RWPE2 (cell line): ENCODE measurements around the gene SMS.

Experiments
- ATAC-seq: fragments of 200-7000 bp; cut with Tn5 transposase; 3 replicates; pipeline ENCODE4 v1.9.1; 2021; ENCODE audit warnings: low read depth
- DNase-seq: peaks from one replicate; pipeline ENCODE4 v3.0.0-alpha.2; 2020; ENCODE audit warnings: low spot score
- H3K27ac ChIP-seq: fragments of 450-650 bp; 2 replicates; pipeline ENCODE4 v1.5.1; 2017; ENCODE audit warnings: mild to moderate bottlenecking; ENCODE audit not compliant: poor library complexity, severe bottlenecking
- H3K27me3 ChIP-seq: fragments of 250-450 bp; sonication (Bioruptor Pico); 2 replicates; pipeline ENCODE4 v1.5.1; 2021; ENCODE audit warnings: mild to moderate bottlenecking, moderate library complexity; ENCODE audit not compliant: insufficient read depth, poor library complexity, severe bottlenecking
- H3K36me3 ChIP-seq: fragments of 250-450 bp; sonication (Bioruptor Pico); 2 replicates; pipeline ENCODE4 v1.5.1; 2020; ENCODE audit warnings: low read depth, mild to moderate bottlenecking, moderate library complexity
- H3K4me1 ChIP-seq: fragments of 250-450 bp; sonication (Bioruptor Pico); 2 replicates; pipeline ENCODE4 v1.5.1; 2021; ENCODE audit warnings: mild to moderate bottlenecking, moderate library complexity; ENCODE audit not compliant: insufficient read depth, poor library complexity, severe bottlenecking
- H3K4me3 ChIP-seq: fragments of 250-450 bp; sonication (Bioruptor Pico); 2 replicates; pipeline ENCODE4 v1.5.1; 2021; ENCODE audit warnings: mild to moderate bottlenecking, moderate library complexity; ENCODE audit not compliant: severe bottlenecking
- H3K9me3 ChIP-seq: fragments of 250-450 bp; sonication (Bioruptor Pico); 2 replicates; pipeline ENCODE4 v1.5.1; 2021; ENCODE audit warnings: mild to moderate bottlenecking, moderate library complexity; ENCODE audit not compliant: severe bottlenecking
- TF ChIP-seq, protein P1 (sequence below): fragments of 450-650 bp; IDR thresholded peaks from one replicate; pipeline ENCODE4 v1.5.1; 2017; ENCODE audit warnings: mild to moderate bottlenecking, moderate library complexity; ENCODE audit not compliant: poor library complexity, severe bottlenecking

The SMS gene

DNA sequence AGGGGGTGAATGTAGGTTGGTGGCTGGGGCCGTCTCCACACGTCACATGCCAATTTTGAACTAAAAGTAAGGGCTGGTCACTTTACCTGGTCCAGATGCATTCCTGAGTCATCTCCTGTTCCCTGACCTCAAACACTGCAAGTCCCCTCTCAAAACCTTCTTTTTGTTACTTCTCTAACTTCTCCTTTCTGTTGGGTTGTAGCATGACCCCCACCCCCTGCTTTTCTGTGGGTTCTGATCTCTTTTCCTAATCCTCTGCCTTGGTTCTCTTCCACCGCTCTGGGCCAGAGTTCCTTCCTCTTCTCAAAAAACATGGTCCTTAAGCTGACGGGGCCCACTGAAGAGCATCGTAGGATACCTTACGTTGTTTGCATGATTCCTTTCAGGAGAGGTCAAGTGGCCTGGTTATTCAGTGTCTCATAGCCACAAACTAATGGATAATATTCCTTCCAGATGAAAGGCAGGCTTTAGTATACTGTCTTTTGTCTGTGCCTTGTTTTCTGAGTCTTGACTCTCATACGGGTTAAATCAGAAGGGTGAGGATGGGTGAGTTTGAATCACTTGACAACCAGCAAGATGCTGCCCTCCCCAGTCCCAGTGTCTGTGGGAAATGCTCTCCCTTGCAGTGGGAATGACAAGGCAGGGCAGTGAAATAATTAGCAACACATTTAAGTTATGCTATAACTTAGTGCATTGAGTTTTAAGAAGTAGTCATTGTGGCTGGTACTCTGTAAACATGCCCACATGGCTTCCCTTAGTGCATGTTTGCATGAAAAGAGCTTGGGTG lies 15.1 kb downstream of the SMS start:
- peaks cover 7% of the 10 kb centered on the region for H3K36me3 ChIP-seq
- DNase-seq: no peak
- TF ChIP-seq, protein P1, sequence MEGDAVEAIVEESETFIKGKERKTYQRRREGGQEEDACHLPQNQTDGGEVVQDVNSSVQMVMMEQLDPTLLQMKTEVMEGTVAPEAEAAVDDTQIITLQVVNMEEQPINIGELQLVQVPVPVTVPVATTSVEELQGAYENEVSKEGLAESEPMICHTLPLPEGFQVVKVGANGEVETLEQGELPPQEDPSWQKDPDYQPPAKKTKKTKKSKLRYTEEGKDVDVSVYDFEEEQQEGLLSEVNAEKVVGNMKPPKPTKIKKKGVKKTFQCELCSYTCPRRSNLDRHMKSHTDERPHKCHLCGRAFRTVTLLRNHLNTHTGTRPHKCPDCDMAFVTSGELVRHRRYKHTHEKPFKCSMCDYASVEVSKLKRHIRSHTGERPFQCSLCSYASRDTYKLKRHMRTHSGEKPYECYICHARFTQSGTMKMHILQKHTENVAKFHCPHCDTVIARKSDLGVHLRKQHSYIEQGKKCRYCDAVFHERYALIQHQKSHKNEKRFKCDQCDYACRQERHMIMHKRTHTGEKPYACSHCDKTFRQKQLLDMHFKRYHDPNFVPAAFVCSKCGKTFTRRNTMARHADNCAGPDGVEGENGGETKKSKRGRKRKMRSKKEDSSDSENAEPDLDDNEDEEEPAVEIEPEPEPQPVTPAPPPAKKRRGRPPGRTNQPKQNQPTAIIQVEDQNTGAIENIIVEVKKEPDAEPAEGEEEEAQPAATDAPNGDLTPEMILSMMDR: no peak
- H3K27ac ChIP-seq: no peak overlapping the region
- no peak overlapping the region for H3K4me3 ChIP-seq
- ATAC-seq: no peak
- no peaks in the 10 kb centered on the region for H3K4me1 ChIP-seq
- H3K27me3 ChIP-seq: no peaks in the 10 kb centered on the region
- H3K9me3 ChIP-seq: no peaks in the 10 kb centered on the region

DNA sequence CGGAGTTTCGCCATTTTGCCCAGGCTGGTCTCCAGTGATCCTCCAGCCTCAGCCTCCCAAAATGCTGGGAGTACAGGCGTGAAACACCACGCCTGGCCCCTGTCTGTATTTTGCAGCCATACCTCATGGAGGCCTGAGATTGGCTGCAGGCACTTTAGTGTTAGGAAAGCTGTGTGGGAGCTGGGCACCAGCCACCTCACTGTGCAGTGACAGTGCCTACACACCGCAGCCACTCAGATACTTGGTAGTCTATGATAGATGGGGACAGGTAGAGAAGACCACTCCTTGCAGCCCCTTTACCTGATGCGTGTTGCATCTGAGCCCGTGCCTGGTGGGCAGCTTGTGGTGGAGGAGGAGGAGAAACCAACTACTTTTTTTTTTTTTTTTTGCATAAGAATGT lies 16.3 kb downstream of the SMS start:
- no peak overlapping the region for H3K27ac ChIP-seq
- H3K4me3 ChIP-seq: no peak overlapping the region
- H3K9me3 ChIP-seq: no peaks in the 10 kb centered on the region
- TF ChIP-seq, protein P1: no peak
- no peaks in the 10 kb centered on the region for H3K4me1 ChIP-seq
- H3K27me3 ChIP-seq: no peaks in the 10 kb centered on the region
- ATAC-seq (no peak), DNase-seq (no peak)
- peaks cover 7% of the 10 kb centered on the region for H3K36me3 ChIP-seq

DNA sequence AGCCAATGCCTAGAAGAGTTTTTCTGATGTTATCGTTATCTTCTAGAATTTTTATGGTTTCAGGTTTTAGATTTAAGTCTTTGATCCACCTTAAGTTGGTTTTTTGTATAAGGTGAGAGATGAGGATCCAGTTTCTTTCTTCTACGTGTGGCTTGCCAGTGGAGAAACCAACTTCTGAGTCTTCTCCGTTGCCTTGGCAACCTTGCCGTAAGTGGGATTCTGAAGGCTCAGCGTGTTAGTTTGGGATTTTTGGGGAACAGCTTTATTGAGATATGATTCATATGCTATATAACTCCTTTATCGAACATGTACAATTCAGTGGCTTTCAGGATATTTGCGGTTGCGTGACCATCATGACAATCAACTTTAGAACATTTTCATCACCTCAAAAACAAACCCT lies 17.7 kb downstream of the SMS start:
- peaks cover 7% of the 10 kb centered on the region for H3K36me3 ChIP-seq
- H3K4me1 ChIP-seq: no peaks in the 10 kb centered on the region
- no peak overlapping the region for H3K4me3 ChIP-seq
- H3K9me3 ChIP-seq: no peaks in the 10 kb centered on the region
- DNase-seq: no peak
- H3K27me3 ChIP-seq: no peaks in the 10 kb centered on the region
- TF ChIP-seq, protein P1: no peak
- ATAC-seq: no peak
- H3K27ac ChIP-seq: no peak overlapping the region

DNA sequence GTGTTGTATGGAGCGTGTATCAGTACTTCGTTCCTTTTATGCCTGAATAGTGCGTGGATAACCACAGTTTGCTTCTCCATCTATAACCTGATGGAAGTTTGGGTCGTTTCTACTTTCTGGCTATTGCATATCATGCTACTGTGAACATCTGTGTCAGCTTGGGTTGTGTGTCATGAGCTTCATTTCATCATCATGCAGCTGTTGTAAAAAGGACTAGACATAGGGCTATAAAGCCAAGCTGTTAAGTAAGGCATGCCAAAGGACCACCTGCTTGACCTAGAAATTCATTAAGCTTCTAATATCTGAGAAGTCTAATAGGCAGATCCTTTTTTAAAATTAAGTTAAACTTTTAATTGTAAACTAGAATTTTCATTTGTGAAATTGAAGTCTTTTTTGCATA lies 18.4 kb downstream of the SMS start:
- no peak for ATAC-seq

More for the DNA sequence above, 18.4 kb downstream of the SMS start:
- no peak for DNase-seq
- TF ChIP-seq, protein P1: no peak
- Histone ChIP-seq H3K27me3 (no peaks in the 10 kb centered on the region), H3K4me1 (no peaks in the 10 kb centered on the region), H3K4me3 (no peak overlapping the region), H3K36me3 (peaks cover 7% of the 10 kb centered on the region), H3K9me3 (no peaks in the 10 kb centered on the region), H3K27ac (no peak overlapping the region)
